Left lung (tissue), 10 donors: ENCODE results near the gene COMTD1. TPM values are rescaled to one million over a fixed set of nuclear protein-coding genes. Genes with fewer than 3 reads are reported as not detected.
A peak's percentile ranks its signal among the peaks of the same experiment; 100 is the strongest.

Experiments used
- ATAC-seq: fragments of 200-7000 bp; cut with Tn5 transposase; one replicate; pipeline ENCODE4 v1.9.1; 2020; ENCODE audit warnings: moderate library complexity
- DNase-seq, 4 donors: peaks; one replicate each; pipeline ENCODE4 v3.0.0-alpha.2; 2013 to 2020
- H3K27ac ChIP-seq, 2 donors: fragments of 200-600 bp; sonication (generic) in 1 of 2; one replicate each; pipeline versions ENCODE4 v1.5.0 to v1.8.0; 2020 to 2021
- H3K27me3 ChIP-seq, 2 donors: fragments of 200-600 bp; sonication (generic) in 1 of 2; one replicate each; pipeline versions ENCODE4 v1.5.0 to v1.8.0; 2020 to 2021
- H3K36me3 ChIP-seq, 2 donors: fragments of 200-600 bp; sonication (generic) in 1 of 2; one replicate each; pipeline versions ENCODE4 v1.5.0 to v1.8.0; 2020 to 2021
- H3K4me1 ChIP-seq, 2 donors: fragments of 200-600 bp; one replicate each; pipeline ENCODE4 v1.8.0; 2021
- H3K4me3 ChIP-seq, 2 donors: fragments of 200-600 bp; sonication (generic) in 1 of 2; one replicate each; pipeline versions ENCODE4 v1.5.0 to v1.8.0; 2020 to 2021; ENCODE audit warnings: mild to moderate bottlenecking in 1 of 2
- H3K9me3 ChIP-seq, 2 donors: fragments of 200-600 bp; sonication (generic) in 1 of 2; one replicate each; pipeline versions ENCODE4 v1.5.0 to v1.8.0; 2020 to 2021
- CTCF ChIP-seq, 2 donors: fragments of 200-600 bp; sonication (generic) in 1 of 2; IDR thresholded peaks; one replicate each; pipeline versions ENCODE4 v1.5.0 to v1.8.0; 2021; ENCODE audit warnings: antibody characterized with exemption in 2 of 2
- intact Hi-C, 2 donors: fragments of 100-400 bp; cut with DNase I; formaldehyde crosslinking; loops; one replicate each; pipeline versions ENCODE4 v1.11.2 to v1.14.2; 2022
- polyA plus RNA-seq, 6 donors: library from polyadenylated mRNA; unstranded; fragments of 120-200 nt; gene quantifications; one replicate each; pipeline ENCODE4 v1.2.1, GENCODE V29; 2013; ENCODE audit not compliant: insufficient read length in 6 of 6
- total RNA-seq, 2 donors: library from RNA; stranded (reverse); fragmentation: NEBNext Ultra II Directional; extraction: Animal tissue kit (Norgen Biotek cat#: 25700); gene quantifications; one replicate each; pipeline ENCODE4 v1.2.1, GENCODE V29; 2021
- donor health status: DM: no; HTN: yes; CAD: no.
- donor health status: DM: no; HTN: no; CAD: no.

COMTD1 gene
- total and polyA plus RNA-seq, 8 donors, result 3.4 to 26.5 (median 4.5) TPM

- TF ChIP-seq CTCF (IDR thresholded peaks at IDR 0.05), result no peak
- Histone ChIP-seq H3K27me3 (no peaks in the 10 kb centered on the region), H3K4me3 (no peak overlapping the region), H3K27ac (no peak overlapping the region), H3K4me1 (peaks cover 5 to 18% of the 10 kb centered on the region in 2 donors), H3K9me3 (no peaks in the 10 kb centered on the region), H3K36me3 (no peaks in the 10 kb centered on the region)
- ATAC-seq, result no peak
- DNase-seq, result no peak
- intact Hi-C loops, result loop anchor here in 1 of 2 donors (10.0 kb wide), 1 partner anchor 134 kb away; a partner anchor contains a TSS
Observed at GRCh38 chr10:75239096-75239790, 3.5 kb upstream of the COMTD1 start.

- Histone ChIP-seq H3K36me3 (no peaks in the 10 kb centered on the region), H3K4me1 (peaks cover 5 to 18% of the 10 kb centered on the region in 2 donors), H3K4me3 (no peak overlapping the region), H3K27me3 (no peaks in the 10 kb centered on the region), H3K9me3 (no peaks in the 10 kb centered on the region), H3K27ac (no peak overlapping the region)
- no peak for DNase-seq
- intact Hi-C loops, result loop anchor here in 1 of 2 donors (10.0 kb wide), 1 partner anchor 134 kb away; a partner anchor contains a TSS
- no peak for TF ChIP-seq CTCF (IDR thresholded peaks at IDR 0.05)
- ATAC-seq, result no peak
Observed at GRCh38 chr10:75238182-75239095, 2.7 kb upstream of the COMTD1 start.

- peak in 1 of 2 donors; percentile 25 for TF ChIP-seq CTCF (IDR thresholded peaks at IDR 0.05)
- Histone ChIP-seq H3K4me3 (peak overlapping the region in 1 of 2 donors; percentile 95), H3K9me3 (no peaks in the 10 kb centered on the region), H3K27me3 (no peaks in the 10 kb centered on the region), H3K27ac (peak overlapping the region in 1 of 2 donors; percentile 86), H3K36me3 (peaks cover 0 to 18% of the 10 kb centered on the region in 2 donors), H3K4me1 (peaks cover 5 to 18% of the 10 kb centered on the region in 2 donors)
- DNase-seq (no peak), ATAC-seq (no peak)
- intact Hi-C loops, result loop anchor here in 1 of 2 donors (10.0 kb wide), 1 partner anchor 132 kb away; a partner anchor contains a TSS
Observed at GRCh38 chr10:75236178-75236825, 545 bp upstream of the COMTD1 start.

- peak overlapping the region; percentile 75 to 86 for H3K27ac ChIP-seq
- H3K4me1 ChIP-seq, result peaks cover 5 to 28% of the 10 kb centered on the region in 2 donors
- intact Hi-C loops, result loop anchor here in 1 of 2 donors (10.0 kb wide), 1 partner anchor 130 kb away; a partner anchor contains a TSS
- ATAC-seq (peak; percentile 38), DNase-seq (peak in 2 of 4 donors; percentile 46 to 88)
- H3K4me3 ChIP-seq, result peak overlapping the region; percentile 88 to 95
- no peaks in the 10 kb centered on the region for H3K9me3 ChIP-seq
- H3K36me3 ChIP-seq, result peaks cover 0 to 31% of the 10 kb centered on the region in 2 donors
- no peaks in the 10 kb centered on the region for H3K27me3 ChIP-seq
- no peak for TF ChIP-seq CTCF (IDR thresholded peaks at IDR 0.05)
Observed at GRCh38 chr10:75234683-75235374, 928 bp downstream of the COMTD1 start.
